GM12872 (cell line): ENCODE measurements around the gene ROCK2.

Experiments
- TF ChIP-seq, protein P1 (sequence below): IDR thresholded peaks from 3 replicates; pipeline ENCODE4 v1.5.1; 2011; ENCODE audit warnings: low read depth, mild to moderate bottlenecking, low read length, moderate library complexity; ENCODE audit not compliant: insufficient read depth

The ROCK2 gene

DNA sequence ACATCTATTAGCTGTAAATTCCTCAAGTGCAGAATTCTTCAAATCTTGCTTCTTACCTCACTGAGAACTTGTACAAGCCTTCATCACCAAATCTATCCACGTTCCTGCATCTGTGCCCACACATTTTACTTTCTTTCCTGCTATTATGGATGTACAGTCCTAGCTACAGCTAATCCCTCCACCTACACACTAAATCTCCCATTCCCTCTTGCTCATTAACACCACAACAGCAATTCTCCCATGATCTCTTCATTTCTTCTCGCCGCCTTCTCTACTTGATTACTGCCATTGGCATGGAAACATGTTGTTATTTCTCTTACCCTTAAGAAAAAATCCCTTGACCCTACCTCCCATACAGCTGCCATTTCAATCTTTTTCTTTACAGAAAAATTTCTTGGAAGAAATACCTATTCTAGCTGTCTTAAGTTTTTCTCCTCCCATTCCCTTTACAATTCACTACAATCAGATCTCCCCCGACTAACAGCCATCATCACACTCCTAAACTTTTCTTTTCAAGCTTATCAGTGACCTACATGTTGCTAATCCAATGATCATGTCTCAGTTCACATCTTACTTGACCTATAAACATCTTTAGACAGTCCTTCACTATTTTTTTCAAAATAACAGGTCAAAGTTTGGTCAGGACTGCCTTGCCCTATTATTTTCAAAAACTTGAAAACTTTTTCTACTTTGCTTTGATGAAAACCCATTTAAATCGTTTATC lies 41.0 kb downstream of the ROCK2 start:
- TF ChIP-seq, protein P1, sequence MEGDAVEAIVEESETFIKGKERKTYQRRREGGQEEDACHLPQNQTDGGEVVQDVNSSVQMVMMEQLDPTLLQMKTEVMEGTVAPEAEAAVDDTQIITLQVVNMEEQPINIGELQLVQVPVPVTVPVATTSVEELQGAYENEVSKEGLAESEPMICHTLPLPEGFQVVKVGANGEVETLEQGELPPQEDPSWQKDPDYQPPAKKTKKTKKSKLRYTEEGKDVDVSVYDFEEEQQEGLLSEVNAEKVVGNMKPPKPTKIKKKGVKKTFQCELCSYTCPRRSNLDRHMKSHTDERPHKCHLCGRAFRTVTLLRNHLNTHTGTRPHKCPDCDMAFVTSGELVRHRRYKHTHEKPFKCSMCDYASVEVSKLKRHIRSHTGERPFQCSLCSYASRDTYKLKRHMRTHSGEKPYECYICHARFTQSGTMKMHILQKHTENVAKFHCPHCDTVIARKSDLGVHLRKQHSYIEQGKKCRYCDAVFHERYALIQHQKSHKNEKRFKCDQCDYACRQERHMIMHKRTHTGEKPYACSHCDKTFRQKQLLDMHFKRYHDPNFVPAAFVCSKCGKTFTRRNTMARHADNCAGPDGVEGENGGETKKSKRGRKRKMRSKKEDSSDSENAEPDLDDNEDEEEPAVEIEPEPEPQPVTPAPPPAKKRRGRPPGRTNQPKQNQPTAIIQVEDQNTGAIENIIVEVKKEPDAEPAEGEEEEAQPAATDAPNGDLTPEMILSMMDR = no peak

GRCh38 chr2:11299439-11299838 lies 45.0 kb downstream of the ROCK2 start:
- TF ChIP-seq, protein P1 = no peak

- TF ChIP-seq, protein P1 = no peak
Measured at GRCh38 chr2:11298592-11298991, 45.8 kb downstream of the ROCK2 start.

GRCh38 chr2:11296401-11296800 lies 48.0 kb downstream of the ROCK2 start:
- TF ChIP-seq, protein P1 = no peak

DNA sequence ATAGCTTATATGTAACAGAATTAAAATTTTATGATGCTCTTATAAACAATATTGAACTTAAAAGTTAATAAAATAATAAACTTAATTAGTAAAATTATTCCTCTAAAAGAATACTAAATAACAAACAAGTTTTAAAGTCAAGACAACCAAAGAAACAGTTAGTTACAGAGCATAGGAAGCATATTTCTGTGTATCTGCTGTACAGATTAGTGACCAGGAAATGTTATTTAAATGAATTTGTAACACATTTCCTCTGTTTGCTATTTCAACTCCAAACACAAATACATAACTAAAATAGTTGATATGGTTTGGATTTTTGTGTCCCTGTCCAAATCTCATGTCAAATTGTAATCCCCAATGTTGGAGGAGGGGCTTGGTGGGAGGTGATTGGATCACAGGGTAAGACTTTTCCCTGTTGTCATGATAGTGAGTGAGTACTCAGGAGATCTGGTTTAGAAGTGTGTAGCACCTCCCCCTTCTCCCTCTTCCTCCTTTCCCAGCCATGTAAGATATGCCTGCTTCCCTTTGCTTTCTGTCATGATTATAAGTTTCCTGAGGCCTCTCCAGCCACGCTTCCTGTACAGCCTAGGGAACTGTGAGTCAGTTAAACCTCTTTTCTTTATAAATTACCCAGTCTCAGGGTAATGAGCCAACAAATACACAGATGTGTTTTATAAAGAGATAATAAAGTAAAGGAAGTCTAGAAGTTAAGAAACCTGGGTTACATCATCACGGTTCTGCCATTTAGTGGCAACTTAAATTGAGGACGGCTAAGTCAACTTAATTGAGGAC lies 51.8 kb downstream of the ROCK2 start:
- TF ChIP-seq, protein P1 = no peak

- TF ChIP-seq, protein P1 = no peak
Measured at GRCh38 chr2:11290713-11291112, 53.7 kb downstream of the ROCK2 start.

GRCh38 chr2:11290211-11290610 lies 54.2 kb downstream of the ROCK2 start:
- TF ChIP-seq, protein P1 = no peak
